Omental fat pad (tissue), 4 donors: ENCODE measurements around the gene UGT1A3. TPM values are rescaled to one million over a fixed set of nuclear protein-coding genes. Genes with fewer than 3 reads are reported as not detected.

Source experiments
- ATAC-seq: fragments of 150-250 bp; one replicate; pipeline ENCODE4 v1.9.1; 2016; ENCODE audit warnings: mild to moderate bottlenecking, moderate library complexity; ENCODE audit not compliant: low FRiP score
- DNase-seq: peaks from one replicate; pipeline ENCODE4 v3.0.0-alpha.2; 2019; ENCODE audit warnings: low spot score
- CTCF ChIP-seq, 3 donors: fragments of 450-650 bp; IDR thresholded peaks; one replicate each; pipeline ENCODE4 v1.5.1; 2016 to 2017; ENCODE audit warnings: antibody characterized with exemption in 3 of 3, mild to moderate bottlenecking in 3 of 3, moderate library complexity in 2 of 3
- total RNA-seq, 4 donors: library from RNA; depleted of rRNA; stranded (reverse); fragments of >200 nt; gene quantifications; one replicate each; pipeline ENCODE4 v1.1.0, GENCODE V29; 2016

UGT1A3 gene
- total RNA-seq, 4 donors from 2014 or later, result not detected

- ATAC-seq (no peak), DNase-seq (no peak)
These were observed 87.5 kb downstream of the UGT1A3 start for GRCh38 chr2:233816334-233816733.

GRCh38 chr2:233816771-233817170, 87.9 kb downstream of the UGT1A3 start:
- DNase-seq, result no peak
- ATAC-seq, result no peak

More at GRCh38 chr2:233816334-233816733, 87.5 kb downstream of the UGT1A3 start:
- TF ChIP-seq CTCF (IDR thresholded peaks at IDR 0.05), result no peak

GRCh38 chr2:233817361-233817911, 88.6 kb downstream of the UGT1A3 start:
- ATAC-seq (no peak), DNase-seq (peak; percentile 8)
- TF ChIP-seq CTCF (IDR thresholded peaks at IDR 0.05), result no peak

More at GRCh38 chr2:233816771-233817170, 87.9 kb downstream of the UGT1A3 start:
- TF ChIP-seq CTCF (IDR thresholded peaks at IDR 0.05), result no peak

- TF ChIP-seq CTCF (IDR thresholded peaks at IDR 0.05), result no peak
- DNase-seq, result no peak
- ATAC-seq, result no peak
These were observed 89.3 kb downstream of the UGT1A3 start for GRCh38 chr2:233817995-233818638.

- DNase-seq (no peak), ATAC-seq (no peak)
- no peak for TF ChIP-seq CTCF (IDR thresholded peaks at IDR 0.05)
These were observed 90.1 kb downstream of the UGT1A3 start for GRCh38 chr2:233818639-233819621.

GRCh38 chr2:233819884-233820773, 91.3 kb downstream of the UGT1A3 start:
- DNase-seq (no peak), ATAC-seq (no peak)
- no peak for TF ChIP-seq CTCF (IDR thresholded peaks at IDR 0.05)
